Measurements from ENCODE around the gene MOK.
"Not testable (repeated sequence)": the region's sequence is repeated elsewhere in the genome, so short reads cannot be mapped to it uniquely, and the experiment has no call there.

The MOK gene

GRCh38 chr14:102241147-102241546 is 63.8 kb downstream of the MOK start:
- TF ChIP-seq, protein P1, sequence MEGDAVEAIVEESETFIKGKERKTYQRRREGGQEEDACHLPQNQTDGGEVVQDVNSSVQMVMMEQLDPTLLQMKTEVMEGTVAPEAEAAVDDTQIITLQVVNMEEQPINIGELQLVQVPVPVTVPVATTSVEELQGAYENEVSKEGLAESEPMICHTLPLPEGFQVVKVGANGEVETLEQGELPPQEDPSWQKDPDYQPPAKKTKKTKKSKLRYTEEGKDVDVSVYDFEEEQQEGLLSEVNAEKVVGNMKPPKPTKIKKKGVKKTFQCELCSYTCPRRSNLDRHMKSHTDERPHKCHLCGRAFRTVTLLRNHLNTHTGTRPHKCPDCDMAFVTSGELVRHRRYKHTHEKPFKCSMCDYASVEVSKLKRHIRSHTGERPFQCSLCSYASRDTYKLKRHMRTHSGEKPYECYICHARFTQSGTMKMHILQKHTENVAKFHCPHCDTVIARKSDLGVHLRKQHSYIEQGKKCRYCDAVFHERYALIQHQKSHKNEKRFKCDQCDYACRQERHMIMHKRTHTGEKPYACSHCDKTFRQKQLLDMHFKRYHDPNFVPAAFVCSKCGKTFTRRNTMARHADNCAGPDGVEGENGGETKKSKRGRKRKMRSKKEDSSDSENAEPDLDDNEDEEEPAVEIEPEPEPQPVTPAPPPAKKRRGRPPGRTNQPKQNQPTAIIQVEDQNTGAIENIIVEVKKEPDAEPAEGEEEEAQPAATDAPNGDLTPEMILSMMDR (IDR thresholded peaks at IDR 0.05; ENCODE audit: extremely low read depth, missing control alignments), result no peak

GRCh38 chr14:102240481-102240880 is 64.5 kb downstream of the MOK start:
- DNase-seq (ENCODE audit: low spot score), result not testable (repeated sequence)

More at GRCh38 chr14:102241147-102241546, 63.8 kb downstream of the MOK start:
- DNase-seq (ENCODE audit: low spot score), result no peak

DNA sequence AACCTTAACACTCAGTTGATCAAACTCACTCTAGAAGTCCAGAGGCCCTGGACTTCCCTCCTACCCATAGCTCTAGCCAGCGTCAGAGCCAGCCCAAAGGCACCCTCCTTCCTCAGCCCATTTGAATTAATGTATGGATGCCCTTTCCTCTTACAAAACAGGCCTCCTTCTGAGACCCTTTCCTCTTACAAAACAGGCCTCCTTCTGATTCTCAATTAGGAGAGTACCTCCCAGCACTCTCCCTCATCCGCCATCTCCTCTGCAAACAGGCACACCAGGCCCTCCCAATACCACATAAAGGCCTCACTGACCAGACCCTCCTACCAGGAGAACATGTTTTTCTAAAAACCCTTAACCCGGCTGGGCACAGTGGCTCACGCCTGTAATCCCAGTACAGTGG is 65.7 kb downstream of the MOK start:
- TF ChIP-seq, protein P1 (IDR thresholded peaks at IDR 0.05; ENCODE audit: extremely low read depth, missing control alignments), result no peak

DNA sequence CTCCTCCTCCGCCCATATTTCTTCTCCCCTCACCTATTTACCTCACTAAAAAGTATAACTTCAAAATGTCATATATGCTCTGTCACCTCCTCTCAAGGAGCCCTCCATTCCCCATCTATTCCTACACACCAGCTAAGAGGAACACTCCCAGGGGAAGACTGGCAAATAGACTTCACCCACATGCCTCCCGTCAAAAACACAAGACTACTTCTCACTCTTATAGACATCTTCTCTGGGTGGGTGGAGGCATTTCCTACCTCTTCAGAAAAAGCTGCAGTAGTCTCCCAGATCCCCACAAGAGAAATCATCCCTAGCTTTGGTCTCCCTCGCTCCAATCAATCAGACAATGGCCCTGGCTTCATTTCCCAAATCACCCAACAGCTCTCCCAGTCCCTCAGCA is 66.2 kb downstream of the MOK start:
- no peak for DNase-seq (ENCODE audit: low spot score)
- TF ChIP-seq, protein P1 (IDR thresholded peaks at IDR 0.05; ENCODE audit: extremely low read depth, missing control alignments), result no peak

More for the DNA sequence above, 65.7 kb downstream of the MOK start:
- no peak for DNase-seq (ENCODE audit: low spot score)

DNA sequence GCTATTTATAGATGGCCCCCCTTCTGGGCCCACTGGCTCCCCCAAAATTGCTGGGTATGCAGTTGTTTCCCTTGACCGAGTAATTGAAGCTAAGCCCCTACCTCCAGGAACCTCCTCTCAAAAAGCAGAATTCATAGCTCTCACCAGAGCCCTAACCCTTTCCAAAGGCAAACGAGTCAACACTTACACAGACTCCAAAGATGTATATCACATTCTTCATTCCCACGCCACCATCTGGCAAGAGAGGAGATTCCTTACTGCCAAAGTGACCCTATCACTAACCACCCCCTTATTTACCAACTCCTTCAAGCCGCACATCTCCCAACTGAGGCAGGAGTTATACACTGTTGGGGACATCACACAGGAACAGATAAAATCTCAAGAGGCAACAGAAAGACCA is 66.8 kb downstream of the MOK start:
- TF ChIP-seq, protein P1 (IDR thresholded peaks at IDR 0.05; ENCODE audit: extremely low read depth, missing control alignments), result no peak

GRCh38 chr14:102236026-102236425 is 68.9 kb downstream of the MOK start:
- TF ChIP-seq, protein P1 (IDR thresholded peaks at IDR 0.05; ENCODE audit: extremely low read depth, missing control alignments), result no peak
- no peak for DNase-seq (ENCODE audit: low spot score)

More for the DNA sequence above, 66.8 kb downstream of the MOK start:
- no peak for DNase-seq (ENCODE audit: low spot score)

- DNase-seq (ENCODE audit: low spot score), result peak; percentile 90
- TF ChIP-seq, protein P1 (IDR thresholded peaks at IDR 0.05; ENCODE audit: extremely low read depth, missing control alignments), result peak; percentile 88
These were observed 69.6 kb downstream of the MOK start for GRCh38 chr14:102235275-102235897.
